ENCODE results near the gene ARHGAP28. TPM values are rescaled to one million over a fixed set of nuclear protein-coding genes. Genes with fewer than 3 reads are reported as not detected.

The ARHGAP28 gene
- polyA plus RNA-seq, 3 donors: not detected

DNA sequence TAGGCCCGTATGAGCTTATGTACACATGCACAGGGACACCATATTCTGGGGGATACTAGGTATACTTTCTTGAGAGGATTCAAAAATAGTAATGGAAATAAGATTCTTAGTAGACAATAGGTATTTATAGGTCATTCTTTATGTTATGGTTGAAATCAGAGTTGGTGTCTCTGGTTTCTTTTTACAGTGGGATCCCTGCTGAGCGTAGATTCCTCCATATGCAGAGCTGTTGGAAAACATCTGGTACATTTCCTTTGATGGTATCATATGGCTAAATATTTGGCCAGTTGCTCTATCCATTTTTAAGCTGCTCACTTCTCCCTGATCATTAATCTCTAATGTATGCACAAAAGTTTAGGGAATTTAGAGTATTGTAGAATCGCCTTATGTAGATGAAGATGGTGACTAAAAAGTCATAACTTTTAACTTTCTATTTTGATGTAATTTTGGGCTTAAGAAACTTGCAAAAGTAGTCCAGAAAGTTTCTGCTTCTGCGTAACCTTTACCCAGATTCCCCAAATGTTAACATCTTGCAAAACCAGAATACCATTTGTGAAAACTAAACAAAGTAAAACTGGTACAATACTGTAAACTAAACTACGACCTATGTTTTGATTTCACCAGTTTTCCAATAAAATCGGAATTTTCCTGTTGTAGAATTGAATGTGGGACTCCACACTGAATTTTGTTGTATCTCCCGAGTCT lies 5.4 kb downstream of the ARHGAP28 start:
- no peak overlapping the region for H3K27ac Mint-ChIP-seq
- H3K36me3 ChIP-seq (replicated peaks in 1 of 2; ENCODE audit: control insufficient read depth in 1 of 2, insufficient read depth in 2 of 2, low read length in 2 of 2): no peaks in the 10 kb centered on the region
- WGBS (ENCODE audit: insufficient coverage): 95% methylated on average over 2 of the region's 7 CpGs
- no peaks in the 10 kb centered on the region for H3K79me2 ChIP-seq (ENCODE audit: insufficient read depth, low read length)
- no peak overlapping the region for H3K9ac ChIP-seq (ENCODE audit: insufficient read depth, low read length, poor library complexity, severe bottlenecking)
- TF ChIP-seq, protein P1, sequence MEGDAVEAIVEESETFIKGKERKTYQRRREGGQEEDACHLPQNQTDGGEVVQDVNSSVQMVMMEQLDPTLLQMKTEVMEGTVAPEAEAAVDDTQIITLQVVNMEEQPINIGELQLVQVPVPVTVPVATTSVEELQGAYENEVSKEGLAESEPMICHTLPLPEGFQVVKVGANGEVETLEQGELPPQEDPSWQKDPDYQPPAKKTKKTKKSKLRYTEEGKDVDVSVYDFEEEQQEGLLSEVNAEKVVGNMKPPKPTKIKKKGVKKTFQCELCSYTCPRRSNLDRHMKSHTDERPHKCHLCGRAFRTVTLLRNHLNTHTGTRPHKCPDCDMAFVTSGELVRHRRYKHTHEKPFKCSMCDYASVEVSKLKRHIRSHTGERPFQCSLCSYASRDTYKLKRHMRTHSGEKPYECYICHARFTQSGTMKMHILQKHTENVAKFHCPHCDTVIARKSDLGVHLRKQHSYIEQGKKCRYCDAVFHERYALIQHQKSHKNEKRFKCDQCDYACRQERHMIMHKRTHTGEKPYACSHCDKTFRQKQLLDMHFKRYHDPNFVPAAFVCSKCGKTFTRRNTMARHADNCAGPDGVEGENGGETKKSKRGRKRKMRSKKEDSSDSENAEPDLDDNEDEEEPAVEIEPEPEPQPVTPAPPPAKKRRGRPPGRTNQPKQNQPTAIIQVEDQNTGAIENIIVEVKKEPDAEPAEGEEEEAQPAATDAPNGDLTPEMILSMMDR (IDR thresholded peaks at IDR 0.05): no peak
- H3K27me3 Mint-ChIP-seq (ENCODE audit: low read depth in 3 of 3): peaks cover 14 to 18% (median 16%) of the 10 kb centered on the region in 3 donors
- no peak overlapping the region for H3K4me3 ChIP-seq (replicated peaks in 1 of 3; ENCODE audit: low read depth in 2 of 3, low read length in 3 of 3)
- H3K9me3 ChIP-seq (replicated peaks in 1 of 2; ENCODE audit: control insufficient read depth in 1 of 2, insufficient read depth in 1 of 2, low read length in 2 of 2): no peaks in the 10 kb centered on the region
- H3K4me3 Mint-ChIP-seq: no peak overlapping the region
- H3K36me3 Mint-ChIP-seq: no peaks in the 10 kb centered on the region
- peaks cover 13 to 19% of the 10 kb centered on the region in 2 donors for H3K27me3 ChIP-seq (ENCODE audit: control insufficient read depth in 2 of 2, insufficient read depth in 2 of 2, low read length in 2 of 2)
- H2AFZ ChIP-seq (ENCODE audit: insufficient read depth, low read depth, low read length, poor library complexity, severe bottlenecking): no peak overlapping the region
- no peaks in the 10 kb centered on the region for H3K4me1 ChIP-seq (ENCODE audit: control insufficient read depth in 1 of 2, insufficient read depth in 2 of 2, low read length in 2 of 2)
- H4K20me1 ChIP-seq (ENCODE audit: insufficient read depth, low read length): no peaks in the 10 kb centered on the region
- H3K9me3 Mint-ChIP-seq: no peaks in the 10 kb centered on the region
- no peak overlapping the region for H3K4me2 ChIP-seq (replicated peaks; ENCODE audit: extremely low read depth, low read length, poor library complexity, severe bottlenecking)
- DNase-seq: no peak
- intact Hi-C loops (cut with micrococcal nuclease): loop anchor here in 1 of 2 donors (10.0 kb wide), 1 partner anchor 60 kb away; no protein-coding TSS in a partner anchor
- H3K27ac ChIP-seq (ENCODE audit: low read depth in 1 of 2, low read length in 2 of 2): no peak overlapping the region
- peaks cover 1% of the 10 kb centered on the region for H3K4me1 Mint-ChIP-seq

DNA sequence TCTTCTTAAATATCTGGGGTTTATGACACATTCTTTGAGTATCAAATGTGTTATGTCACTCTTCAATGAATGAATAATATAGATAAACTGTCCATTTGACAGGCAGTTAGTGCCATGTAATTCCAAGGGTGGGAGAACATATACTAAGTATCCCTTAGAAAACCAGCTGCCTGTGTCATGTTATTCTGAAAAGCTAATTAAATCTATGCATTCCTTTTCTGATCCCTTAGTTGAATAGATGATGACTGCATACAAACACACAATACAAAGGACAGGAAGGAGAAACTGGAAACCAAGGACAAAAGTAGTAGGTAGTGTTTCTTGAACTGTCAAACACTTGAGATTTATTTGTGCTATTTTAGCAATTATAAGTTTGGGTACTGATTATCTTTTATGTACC lies 8.3 kb downstream of the ARHGAP28 start:
- Histone ChIP-seq H3K9me3 (replicated peaks in 1 of 2; ENCODE audit: control insufficient read depth in 1 of 2, insufficient read depth in 1 of 2, low read length in 2 of 2) (no peaks in the 10 kb centered on the region), H4K20me1 (ENCODE audit: insufficient read depth, low read length) (no peaks in the 10 kb centered on the region), H3K79me2 (ENCODE audit: insufficient read depth, low read length) (no peaks in the 10 kb centered on the region), H3K4me1 (ENCODE audit: control insufficient read depth in 1 of 2, insufficient read depth in 2 of 2, low read length in 2 of 2) (no peaks in the 10 kb centered on the region), H3K27me3 (ENCODE audit: control insufficient read depth in 2 of 2, insufficient read depth in 2 of 2, low read length in 2 of 2) (peaks cover 0 to 2% of the 10 kb centered on the region in 2 donors), H3K4me3 (replicated peaks in 1 of 3; ENCODE audit: low read depth in 2 of 3, low read length in 3 of 3) (no peak overlapping the region), H3K27ac (ENCODE audit: low read depth in 1 of 2, low read length in 2 of 2) (no peak overlapping the region), H2AFZ (ENCODE audit: insufficient read depth, low read depth, low read length, poor library complexity, severe bottlenecking) (no peak overlapping the region), H3K36me3 (replicated peaks in 1 of 2; ENCODE audit: control insufficient read depth in 1 of 2, insufficient read depth in 2 of 2, low read length in 2 of 2) (no peaks in the 10 kb centered on the region), H3K4me2 (replicated peaks; ENCODE audit: extremely low read depth, low read length, poor library complexity, severe bottlenecking) (no peak overlapping the region), H3K9ac (ENCODE audit: insufficient read depth, low read length, poor library complexity, severe bottlenecking) (no peak overlapping the region)
- Mint-ChIP-seq H3K4me1 (no peaks in the 10 kb centered on the region), H3K36me3 (no peaks in the 10 kb centered on the region), H3K27ac (no peak overlapping the region), H3K27me3 (ENCODE audit: low read depth in 3 of 3) (peaks cover 0 to 3% (median 2%) of the 10 kb centered on the region in 3 donors), H3K9me3 (peaks cover 0 to 2% (median 0%) of the 10 kb centered on the region in 7 donors), H3K4me3 (no peak overlapping the region)
- DNase-seq: no peak
- TF ChIP-seq, protein P1 (IDR thresholded peaks at IDR 0.05): no peak
- intact Hi-C loops (cut with micrococcal nuclease): loop anchor here in 1 of 2 donors (10.0 kb wide), 1 partner anchor 57 kb away; no protein-coding TSS in a partner anchor
